Fibroblast of lung (primary cell): ENCODE data around the gene SNRPA1.

Experiments used
- EZH2 ChIP-seq: IDR thresholded peaks from 2 replicates; pipeline ENCODE4 v1.5.1; 2012; ENCODE audit warnings: low read length, control low read depth, mild to moderate bottlenecking; ENCODE audit errors: missing control alignments
- TF ChIP-seq, protein P1 (sequence below), 2 donors: IDR thresholded peaks in 1 of 2; conservative IDR thresholded peaks in 1 of 2; 1 replicate in 1 of 2; 2 replicates in 1 of 2; pipeline ENCODE4 v1.5.1; 2011 to 2012; ENCODE audit warnings: low read length in 2 of 2, control low read depth in 1 of 2, inconsistent platforms in 1 of 2, low read depth in 1 of 2, mild to moderate bottlenecking in 1 of 2

GRCh38 chr15:101314336-101315125 is 19.5 kb upstream of the SNRPA1 start:
- no peak for TF ChIP-seq EZH2
- TF ChIP-seq, protein P1, sequence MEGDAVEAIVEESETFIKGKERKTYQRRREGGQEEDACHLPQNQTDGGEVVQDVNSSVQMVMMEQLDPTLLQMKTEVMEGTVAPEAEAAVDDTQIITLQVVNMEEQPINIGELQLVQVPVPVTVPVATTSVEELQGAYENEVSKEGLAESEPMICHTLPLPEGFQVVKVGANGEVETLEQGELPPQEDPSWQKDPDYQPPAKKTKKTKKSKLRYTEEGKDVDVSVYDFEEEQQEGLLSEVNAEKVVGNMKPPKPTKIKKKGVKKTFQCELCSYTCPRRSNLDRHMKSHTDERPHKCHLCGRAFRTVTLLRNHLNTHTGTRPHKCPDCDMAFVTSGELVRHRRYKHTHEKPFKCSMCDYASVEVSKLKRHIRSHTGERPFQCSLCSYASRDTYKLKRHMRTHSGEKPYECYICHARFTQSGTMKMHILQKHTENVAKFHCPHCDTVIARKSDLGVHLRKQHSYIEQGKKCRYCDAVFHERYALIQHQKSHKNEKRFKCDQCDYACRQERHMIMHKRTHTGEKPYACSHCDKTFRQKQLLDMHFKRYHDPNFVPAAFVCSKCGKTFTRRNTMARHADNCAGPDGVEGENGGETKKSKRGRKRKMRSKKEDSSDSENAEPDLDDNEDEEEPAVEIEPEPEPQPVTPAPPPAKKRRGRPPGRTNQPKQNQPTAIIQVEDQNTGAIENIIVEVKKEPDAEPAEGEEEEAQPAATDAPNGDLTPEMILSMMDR (conservative IDR thresholded peaks at IDR 0.05 in 1 of 2, IDR thresholded peaks at IDR 0.05 in 1 of 2; ENCODE audit: low read depth in 1 of 2, low read length in 2 of 2) = no peak
